Prostate gland (tissue), 2 donors: ENCODE results near the gene DHX35.

Experiments
- POLR2A ChIP-seq: fragments of 450-650 bp; IDR thresholded peaks from one replicate; pipeline ENCODE4 v1.6.1; 2016; ENCODE audit warnings: antibody characterized with exemption, mild to moderate bottlenecking
- TF ChIP-seq, protein P1 (sequence below), 4 experiments: fragments of 200-600 bp in 2 of 4; fragments of 450-650 bp in 2 of 4; sonication (generic) in 2 of 4; IDR thresholded peaks; 1 replicate in 3 of 4; 2 replicates in 1 of 4; pipeline ENCODE4 v1.5.1; 2016 to 2019; ENCODE audit warnings: antibody characterized with exemption in 4 of 4, mild to moderate bottlenecking in 2 of 4, moderate library complexity in 2 of 4

DNA sequence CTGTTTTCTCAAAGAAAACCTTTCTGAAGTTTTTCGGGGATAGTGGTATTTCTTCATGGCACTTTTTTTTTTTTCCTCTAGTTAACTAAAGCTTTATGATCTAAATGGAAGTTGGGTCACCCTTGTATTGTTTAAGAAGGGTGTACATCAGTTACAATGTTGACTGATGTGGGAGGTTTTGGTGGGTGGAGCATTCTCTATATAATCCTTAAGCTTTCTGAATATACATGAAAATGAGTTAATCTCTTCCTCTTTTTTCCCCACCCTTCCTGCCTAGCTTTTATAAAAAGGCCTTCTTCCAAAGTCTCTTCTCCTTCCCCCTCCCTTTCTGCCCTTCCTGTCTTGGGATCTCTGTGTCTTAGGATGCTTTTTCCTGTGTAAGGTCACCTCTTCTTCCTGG lies 47.2 kb downstream of the DHX35 start:
- TF ChIP-seq POLR2A, result no peak
- TF ChIP-seq, protein P1, sequence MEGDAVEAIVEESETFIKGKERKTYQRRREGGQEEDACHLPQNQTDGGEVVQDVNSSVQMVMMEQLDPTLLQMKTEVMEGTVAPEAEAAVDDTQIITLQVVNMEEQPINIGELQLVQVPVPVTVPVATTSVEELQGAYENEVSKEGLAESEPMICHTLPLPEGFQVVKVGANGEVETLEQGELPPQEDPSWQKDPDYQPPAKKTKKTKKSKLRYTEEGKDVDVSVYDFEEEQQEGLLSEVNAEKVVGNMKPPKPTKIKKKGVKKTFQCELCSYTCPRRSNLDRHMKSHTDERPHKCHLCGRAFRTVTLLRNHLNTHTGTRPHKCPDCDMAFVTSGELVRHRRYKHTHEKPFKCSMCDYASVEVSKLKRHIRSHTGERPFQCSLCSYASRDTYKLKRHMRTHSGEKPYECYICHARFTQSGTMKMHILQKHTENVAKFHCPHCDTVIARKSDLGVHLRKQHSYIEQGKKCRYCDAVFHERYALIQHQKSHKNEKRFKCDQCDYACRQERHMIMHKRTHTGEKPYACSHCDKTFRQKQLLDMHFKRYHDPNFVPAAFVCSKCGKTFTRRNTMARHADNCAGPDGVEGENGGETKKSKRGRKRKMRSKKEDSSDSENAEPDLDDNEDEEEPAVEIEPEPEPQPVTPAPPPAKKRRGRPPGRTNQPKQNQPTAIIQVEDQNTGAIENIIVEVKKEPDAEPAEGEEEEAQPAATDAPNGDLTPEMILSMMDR (IDR thresholded peaks at IDR 0.05), result no peak
